GM19372 (cell line): Measurements from ENCODE around the gene CSNK2A3.

ENCODE experiments used
- ATAC-seq: cut with Tn5 transposase; IDR thresholded peaks from one replicate; pipeline ENCODE4 v1.9.1; 2021; ENCODE audit warnings: mild to moderate bottlenecking, low read depth, moderate library complexity; ENCODE audit not compliant: unreplicated experiment

CSNK2A3 gene

DNA sequence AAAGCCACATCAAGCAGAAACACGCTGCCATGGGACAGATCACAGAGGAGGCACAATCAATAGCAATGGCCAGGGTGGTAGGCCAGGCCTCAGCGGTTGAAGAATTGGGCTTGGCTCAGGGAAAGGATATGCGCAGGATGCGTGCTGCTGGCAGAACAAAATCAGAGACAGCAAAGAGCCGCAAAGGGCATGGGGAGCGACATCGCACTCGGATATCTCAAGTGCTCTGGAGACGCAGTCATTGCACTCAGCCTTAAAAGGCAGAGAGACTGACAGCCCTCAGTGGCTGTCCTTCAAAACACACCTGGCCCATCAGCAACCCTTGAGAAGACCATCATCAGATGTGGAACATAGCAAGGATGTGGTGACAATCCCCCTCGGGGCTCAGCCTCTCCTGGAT, 50.5 kb downstream of the CSNK2A3 start:
- no peak for ATAC-seq
